NCI-H524 treated with DMSO at 0.1 percent for 48 hours (cell line): ENCODE results near the gene ST6GALNAC1.
A peak's percentile ranks its signal among the peaks of the same experiment; 100 is the strongest.

Experiments used
- DNase-seq: peaks from one replicate; lab custom pipeline; 2025; lab: John Stamatoyannopoulos, UW

ST6GALNAC1 gene

DNA sequence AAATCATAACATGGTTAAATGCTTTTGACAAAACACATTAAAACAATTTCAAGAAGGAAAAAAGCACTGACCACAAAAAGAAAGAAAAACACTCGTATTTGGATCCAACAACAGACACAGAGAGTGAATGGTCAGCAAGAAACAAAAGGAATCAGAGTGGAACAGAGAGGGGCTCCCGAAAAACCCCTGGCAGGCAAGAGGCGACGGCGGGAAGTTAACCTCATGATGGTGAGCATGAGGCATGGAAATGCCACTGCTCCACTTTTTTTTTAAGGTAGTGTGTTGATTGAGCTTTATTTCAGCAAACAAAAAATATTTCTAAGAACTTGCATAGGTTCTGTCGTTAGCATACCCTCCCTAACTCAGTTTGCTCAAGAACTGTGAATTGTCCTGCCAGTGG lies 32.1 kb upstream of the ST6GALNAC1 start:
- DNase-seq = no peak

DNA sequence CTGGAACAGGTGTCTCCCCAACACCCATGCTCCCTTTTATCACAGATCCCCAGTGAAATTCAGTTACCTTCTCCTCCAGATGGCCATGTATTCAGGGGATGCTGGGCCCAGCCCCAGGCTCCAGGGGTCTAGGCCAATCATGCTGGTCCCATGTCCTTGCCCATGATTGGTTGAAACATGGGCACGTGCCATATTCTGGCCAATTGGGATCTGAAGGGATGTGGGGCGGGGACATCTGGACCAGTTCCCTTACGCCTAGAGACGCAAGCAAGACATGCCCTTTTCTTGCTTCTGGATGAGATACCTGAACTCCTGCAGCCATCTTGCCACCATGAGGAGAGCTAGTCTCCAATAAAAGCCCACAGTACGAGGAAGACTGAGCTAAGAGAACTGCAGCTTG lies 31.0 kb upstream of the ST6GALNAC1 start:
- no peak for DNase-seq

DNA sequence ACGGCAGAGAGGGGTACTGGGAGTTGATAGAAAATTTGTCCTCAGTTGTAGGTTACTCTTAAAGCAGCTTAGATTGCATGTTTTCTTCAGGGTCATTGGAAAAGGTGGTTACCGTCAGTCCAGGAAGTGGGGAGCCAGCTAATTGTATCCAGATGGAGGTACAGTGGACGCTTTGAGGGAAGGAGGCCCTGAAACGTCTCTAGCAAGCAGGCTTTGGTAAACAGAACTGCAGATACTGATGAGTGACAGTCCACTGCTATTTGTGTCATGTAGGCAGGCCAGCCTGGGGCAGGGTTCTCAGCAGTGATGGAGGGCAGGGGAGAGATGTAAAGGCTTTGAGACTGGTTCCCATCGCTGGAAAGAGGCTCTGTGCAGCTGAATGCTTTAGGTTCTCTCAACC lies 30.2 kb upstream of the ST6GALNAC1 start:
- no peak for DNase-seq

GRCh38 chr17:76672892-76673291 lies 29.3 kb upstream of the ST6GALNAC1 start:
- no peak for DNase-seq

DNA sequence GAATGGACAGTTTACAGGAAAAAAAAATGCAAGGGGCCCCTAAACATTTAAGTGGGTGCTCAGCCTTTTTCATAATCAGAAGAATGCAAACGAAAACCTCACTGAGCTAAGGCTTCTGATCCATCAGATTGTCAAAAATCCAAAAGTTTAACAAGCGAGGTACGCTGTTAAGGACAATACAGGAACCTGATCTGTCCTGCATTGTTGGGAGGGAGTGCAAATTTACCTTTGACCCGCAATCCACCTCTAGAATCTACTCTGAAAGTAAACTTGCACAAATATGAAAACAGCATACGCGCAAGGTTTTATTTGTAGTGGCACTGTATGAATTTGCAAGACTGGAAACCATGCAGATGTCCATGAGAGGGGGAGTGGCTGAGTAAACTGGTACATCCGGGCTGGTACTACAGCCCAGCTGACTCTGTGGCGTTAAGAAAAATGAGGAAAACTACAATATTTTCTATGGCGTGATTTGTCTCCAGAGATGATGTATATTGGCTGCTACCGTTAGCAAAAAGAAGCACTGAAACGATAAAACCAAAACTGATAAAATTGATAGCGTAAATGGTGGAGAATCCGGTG lies 28.8 kb upstream of the ST6GALNAC1 start:
- no peak for DNase-seq

DNA sequence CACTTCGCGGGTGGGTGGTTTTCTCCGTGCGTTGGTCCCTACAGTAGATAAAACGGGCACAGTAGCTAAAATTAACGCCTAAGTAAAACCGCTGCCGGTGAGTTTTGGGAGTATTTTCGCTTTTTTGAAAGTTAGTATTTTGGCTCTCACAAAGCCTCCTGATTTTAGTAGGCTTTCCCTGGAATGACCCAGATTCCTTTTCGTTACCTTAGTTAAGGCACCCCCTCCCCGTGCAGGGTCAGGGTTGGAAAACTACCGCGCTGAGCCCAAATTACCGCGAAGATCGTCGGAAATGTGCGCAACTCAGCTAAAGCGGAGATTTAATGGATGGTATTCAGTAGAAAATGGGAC lies 28.3 kb upstream of the ST6GALNAC1 start:
- no peak for DNase-seq

- DNase-seq = peak; percentile 100
These were observed 27.8 kb upstream of the ST6GALNAC1 start for GRCh38 chr17:76671123-76671911.

GRCh38 chr17:76670718-76671122 lies 27.2 kb upstream of the ST6GALNAC1 start:
- DNase-seq = no peak

DNA sequence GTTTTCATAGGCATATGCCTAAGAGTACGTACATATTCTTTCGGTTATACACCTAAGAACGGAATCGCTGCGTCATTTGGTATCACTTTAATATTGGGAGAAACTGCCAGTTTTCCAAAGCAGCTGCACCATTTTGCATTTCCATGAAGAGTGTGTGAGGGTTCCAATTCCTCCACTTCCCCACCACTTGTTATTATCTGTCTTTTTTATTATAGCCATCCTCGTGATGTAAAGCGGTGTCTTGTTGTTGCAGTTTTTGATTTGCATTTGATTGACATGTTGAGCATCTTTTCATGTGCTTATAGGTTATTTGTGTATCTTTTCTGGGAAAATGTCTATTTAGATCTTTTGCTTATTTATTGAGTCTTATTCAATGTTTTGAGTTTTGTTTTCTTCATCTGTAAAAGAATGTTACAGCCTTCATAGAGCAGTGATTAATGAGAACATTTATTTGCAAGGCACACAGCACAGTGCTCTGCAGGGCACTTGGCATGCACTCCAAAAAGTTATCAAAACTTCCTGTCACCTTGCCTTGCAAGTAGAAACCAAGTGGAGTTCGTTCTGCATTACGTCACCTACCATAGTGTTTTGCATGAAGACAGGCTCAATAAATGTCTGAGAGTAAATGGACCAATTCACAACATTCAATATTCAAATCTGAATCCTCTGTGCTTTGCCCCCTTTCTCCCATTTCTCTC lies 26.6 kb upstream of the ST6GALNAC1 start:
- no peak for DNase-seq

DNA sequence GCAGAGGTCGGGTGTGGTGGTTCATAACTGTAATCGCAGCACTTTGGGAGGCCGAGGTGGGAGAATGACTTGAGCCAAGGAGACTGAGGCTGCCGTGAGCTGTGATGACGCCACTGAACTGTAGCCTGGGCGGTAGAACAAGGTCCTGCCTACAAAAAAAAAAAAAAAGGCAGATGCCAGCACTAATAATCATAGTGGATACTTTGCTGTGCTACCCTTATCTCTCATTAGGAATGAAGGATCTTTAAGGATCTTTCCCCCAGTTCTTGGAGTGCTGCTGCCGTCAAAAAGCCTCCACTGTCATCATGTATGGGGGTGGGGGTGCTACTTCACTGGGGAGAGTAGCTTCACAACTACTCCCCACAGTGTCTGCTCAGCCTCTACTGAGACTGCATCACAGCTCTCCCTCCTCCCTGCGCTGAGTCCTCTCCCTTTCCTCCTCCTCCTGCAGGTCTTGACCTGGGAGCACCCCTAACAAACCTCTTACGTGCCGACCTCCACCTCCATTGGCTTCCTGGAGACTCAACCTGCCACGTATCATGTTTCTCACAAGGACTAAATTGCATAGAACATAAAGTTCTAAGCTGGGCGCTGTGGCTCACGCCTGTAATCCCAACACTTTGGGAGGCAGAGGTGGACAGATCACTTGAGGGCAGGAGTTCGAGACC lies 24.4 kb upstream of the ST6GALNAC1 start:
- no peak for DNase-seq

- DNase-seq = no peak
These were observed 23.9 kb upstream of the ST6GALNAC1 start for GRCh38 chr17:76667491-76667755.

- no peak for DNase-seq
These were observed 17.1 kb upstream of the ST6GALNAC1 start for GRCh38 chr17:76660656-76661042.

DNA sequence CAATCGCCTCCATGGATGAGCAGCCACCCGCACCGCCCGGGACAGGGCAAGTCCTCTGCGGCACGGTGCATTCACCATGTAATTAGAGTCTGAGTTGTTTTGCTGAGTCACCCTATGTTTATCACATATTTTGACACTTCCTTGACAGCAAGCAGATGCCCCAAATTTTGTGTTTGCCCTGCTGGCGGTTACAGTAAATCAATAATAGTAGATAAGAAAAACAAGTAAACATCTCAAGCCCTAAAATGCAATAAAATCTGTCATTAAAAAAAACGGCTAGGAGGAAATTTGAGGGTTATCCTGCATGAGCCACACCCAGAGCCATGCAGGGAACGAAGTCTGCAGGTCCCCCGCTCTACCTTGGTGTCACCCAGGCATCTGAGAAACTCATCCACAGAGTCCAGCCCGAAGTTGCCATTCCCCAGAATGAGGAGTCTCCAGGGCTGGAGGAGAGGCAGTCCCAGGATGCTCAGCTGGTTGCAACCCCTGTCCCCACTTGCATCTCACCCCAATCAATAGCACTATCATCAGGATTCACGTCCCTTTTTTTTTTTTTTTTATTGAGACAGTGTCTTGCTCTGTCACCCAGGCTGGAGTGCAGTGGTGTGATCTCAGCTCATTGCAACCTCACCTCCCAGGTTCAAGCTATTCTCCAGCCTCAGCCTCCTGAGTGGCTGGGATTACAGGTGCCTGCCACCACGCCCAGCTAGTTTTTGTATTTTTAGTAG lies 16.5 kb upstream of the ST6GALNAC1 start:
- no peak for DNase-seq

GRCh38 chr17:76658242-76658662 lies 14.7 kb upstream of the ST6GALNAC1 start:
- DNase-seq = no peak

DNA sequence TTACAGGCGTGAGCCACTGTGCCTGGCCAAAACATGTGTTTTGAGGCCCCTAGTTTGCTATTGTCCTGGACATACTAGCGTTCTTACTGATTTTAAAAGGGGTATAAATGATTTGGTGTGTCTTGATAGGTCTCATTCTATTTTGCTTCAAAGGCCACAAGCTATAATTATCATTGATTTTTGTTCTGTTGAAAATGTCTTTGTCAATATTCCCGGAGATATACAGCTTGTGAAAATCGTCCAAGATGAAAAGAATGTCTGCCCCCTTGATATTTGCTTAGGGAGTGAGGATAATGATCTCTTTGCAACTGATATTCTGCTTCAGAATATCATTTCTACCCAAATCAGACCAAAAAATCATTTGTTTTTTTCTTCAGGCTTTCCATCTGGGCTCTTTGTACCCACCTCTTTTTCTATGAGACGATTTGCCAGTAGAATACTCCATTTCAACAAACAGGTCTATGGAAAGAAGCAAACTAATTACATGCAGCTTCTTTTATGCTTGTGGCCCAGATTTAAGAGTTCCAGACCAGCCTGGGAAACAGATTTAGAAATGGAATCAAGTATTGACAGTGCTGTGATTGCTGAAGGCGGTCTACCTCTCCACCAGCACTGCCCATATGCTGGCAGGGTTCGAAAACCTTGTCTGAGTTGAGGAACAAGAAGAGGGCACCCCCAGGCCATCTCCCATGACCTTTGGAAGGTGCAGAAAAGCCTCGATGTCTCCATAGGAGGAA lies 14.1 kb upstream of the ST6GALNAC1 start:
- no peak for DNase-seq

GRCh38 chr17:76654408-76654807 lies 10.9 kb upstream of the ST6GALNAC1 start:
- no peak for DNase-seq

DNA sequence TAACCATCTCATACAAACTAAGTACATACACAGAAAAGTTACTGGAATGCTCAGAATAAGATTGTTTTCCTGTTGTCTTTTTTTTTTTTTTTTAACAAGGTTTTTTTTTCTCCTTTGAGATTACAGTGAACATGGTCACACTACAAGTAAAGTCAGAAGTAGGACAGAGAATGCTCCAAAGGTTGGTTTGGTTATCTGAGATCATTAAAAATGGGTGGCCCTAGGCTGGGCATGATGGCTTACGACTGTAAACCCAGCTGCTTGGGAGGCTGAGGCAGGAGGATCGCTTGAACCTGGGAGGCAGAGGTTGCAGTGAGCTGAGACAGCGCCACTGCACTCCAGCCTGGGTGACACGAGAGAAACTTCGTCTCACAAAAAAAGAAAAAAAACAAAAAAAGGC lies 6.9 kb upstream of the ST6GALNAC1 start:
- no peak for DNase-seq

DNA sequence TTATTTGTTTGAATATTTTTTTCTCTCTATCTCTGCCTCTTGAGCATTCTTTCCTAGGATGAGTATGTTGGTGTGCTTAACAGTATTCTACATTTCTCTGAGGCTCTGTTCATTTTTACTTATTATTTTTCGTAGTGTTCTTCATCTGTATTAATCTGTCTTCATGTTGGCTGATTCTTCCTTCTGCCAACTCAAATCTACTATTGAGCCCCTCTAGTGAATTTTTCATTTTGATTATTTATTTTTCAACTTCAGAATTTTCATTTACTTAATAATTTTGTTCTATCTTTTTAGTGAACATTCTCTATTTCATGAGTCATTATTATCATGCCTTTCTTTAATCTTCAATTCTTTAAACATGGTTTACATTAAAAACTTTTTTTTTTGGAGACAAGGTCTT lies 3.2 kb upstream of the ST6GALNAC1 start:
- DNase-seq = no peak

DNA sequence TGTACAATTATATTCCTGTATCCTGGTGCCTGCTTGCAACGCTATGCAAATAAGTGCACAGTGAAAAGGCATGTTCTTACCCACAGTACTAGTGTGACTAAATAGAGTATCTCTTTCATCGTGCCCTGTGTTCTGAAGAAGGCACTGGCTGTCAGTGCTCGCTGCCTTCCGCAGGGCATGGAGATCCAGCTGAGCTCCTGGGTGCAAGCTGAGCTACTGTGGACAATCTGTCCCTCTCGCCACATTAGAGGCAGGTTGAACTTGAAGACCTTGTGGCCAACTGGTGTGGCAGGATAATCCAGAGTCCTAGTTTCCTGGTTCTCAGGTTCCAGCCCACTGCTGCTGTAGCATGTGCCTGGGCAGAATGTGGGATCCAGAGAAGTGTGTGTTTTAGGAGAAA lies 1.9 kb upstream of the ST6GALNAC1 start:
- no peak for DNase-seq

- no peak for DNase-seq
These were observed 1.4 kb upstream of the ST6GALNAC1 start for GRCh38 chr17:76644995-76645394.

GRCh38 chr17:76642994-76643393 lies 563 bp downstream of the ST6GALNAC1 start:
- no peak for DNase-seq
